ENCODE data around the gene BCKDHB.

DNA sequence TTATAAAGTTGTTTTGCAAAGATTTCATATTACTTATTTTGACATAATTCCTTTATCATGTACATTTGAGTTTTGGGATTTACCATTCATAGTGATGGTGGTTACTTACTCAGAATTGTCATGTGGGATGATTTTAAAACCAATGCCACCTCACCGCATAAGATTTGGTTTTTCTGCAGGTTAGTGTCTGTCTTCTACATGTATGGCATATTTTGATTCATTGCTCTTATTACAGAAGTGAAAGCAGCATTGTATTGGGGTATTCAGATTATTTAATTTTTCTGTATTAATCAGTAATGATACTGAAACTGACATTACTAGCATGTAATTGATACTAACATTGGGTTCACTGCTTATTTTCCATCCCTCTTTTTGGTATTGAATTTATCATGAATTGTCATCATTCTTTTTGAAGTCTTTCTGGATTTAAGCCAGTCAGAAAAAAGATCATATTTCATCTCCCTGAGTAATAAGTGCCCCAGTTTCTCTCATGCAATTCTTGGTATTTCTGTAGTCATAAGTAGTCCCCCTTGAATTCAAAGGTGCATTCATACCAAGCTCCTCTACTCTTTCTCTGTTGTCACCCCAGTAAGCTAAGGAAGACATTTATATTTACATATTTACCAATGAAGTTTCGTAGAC lies 176.6 kb downstream of the BCKDHB start:
- TF ChIP-seq MXI1 (IDR thresholded peaks at IDR 0.05; ENCODE audit: low read depth, low read length) = no peak
- TF ChIP-seq, protein P1, sequence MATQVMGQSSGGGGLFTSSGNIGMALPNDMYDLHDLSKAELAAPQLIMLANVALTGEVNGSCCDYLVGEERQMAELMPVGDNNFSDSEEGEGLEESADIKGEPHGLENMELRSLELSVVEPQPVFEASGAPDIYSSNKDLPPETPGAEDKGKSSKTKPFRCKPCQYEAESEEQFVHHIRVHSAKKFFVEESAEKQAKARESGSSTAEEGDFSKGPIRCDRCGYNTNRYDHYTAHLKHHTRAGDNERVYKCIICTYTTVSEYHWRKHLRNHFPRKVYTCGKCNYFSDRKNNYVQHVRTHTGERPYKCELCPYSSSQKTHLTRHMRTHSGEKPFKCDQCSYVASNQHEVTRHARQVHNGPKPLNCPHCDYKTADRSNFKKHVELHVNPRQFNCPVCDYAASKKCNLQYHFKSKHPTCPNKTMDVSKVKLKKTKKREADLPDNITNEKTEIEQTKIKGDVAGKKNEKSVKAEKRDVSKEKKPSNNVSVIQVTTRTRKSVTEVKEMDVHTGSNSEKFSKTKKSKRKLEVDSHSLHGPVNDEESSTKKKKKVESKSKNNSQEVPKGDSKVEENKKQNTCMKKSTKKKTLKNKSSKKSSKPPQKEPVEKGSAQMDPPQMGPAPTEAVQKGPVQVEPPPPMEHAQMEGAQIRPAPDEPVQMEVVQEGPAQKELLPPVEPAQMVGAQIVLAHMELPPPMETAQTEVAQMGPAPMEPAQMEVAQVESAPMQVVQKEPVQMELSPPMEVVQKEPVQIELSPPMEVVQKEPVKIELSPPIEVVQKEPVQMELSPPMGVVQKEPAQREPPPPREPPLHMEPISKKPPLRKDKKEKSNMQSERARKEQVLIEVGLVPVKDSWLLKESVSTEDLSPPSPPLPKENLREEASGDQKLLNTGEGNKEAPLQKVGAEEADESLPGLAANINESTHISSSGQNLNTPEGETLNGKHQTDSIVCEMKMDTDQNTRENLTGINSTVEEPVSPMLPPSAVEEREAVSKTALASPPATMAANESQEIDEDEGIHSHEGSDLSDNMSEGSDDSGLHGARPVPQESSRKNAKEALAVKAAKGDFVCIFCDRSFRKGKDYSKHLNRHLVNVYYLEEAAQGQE (IDR thresholded peaks at IDR 0.05; ENCODE audit: low read depth, low read length) = no peak
- TF ChIP-seq RAD21 (IDR thresholded peaks at IDR 0.05; ENCODE audit: low read length) = no peak
- TF ChIP-seq MEF2A (IDR thresholded peaks at IDR 0.05; ENCODE audit: borderline replicate concordance, low read depth) = no peak
- TF ChIP-seq, protein P2, sequence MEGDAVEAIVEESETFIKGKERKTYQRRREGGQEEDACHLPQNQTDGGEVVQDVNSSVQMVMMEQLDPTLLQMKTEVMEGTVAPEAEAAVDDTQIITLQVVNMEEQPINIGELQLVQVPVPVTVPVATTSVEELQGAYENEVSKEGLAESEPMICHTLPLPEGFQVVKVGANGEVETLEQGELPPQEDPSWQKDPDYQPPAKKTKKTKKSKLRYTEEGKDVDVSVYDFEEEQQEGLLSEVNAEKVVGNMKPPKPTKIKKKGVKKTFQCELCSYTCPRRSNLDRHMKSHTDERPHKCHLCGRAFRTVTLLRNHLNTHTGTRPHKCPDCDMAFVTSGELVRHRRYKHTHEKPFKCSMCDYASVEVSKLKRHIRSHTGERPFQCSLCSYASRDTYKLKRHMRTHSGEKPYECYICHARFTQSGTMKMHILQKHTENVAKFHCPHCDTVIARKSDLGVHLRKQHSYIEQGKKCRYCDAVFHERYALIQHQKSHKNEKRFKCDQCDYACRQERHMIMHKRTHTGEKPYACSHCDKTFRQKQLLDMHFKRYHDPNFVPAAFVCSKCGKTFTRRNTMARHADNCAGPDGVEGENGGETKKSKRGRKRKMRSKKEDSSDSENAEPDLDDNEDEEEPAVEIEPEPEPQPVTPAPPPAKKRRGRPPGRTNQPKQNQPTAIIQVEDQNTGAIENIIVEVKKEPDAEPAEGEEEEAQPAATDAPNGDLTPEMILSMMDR (IDR thresholded peaks at IDR 0.05) = no peak
- TF ChIP-seq POLR2AphosphoS5 (IDR thresholded peaks at IDR 0.05; ENCODE audit: low read depth, low read length) = no peak
- no peak for TF ChIP-seq GABPA (IDR thresholded peaks at IDR 0.05; ENCODE audit: low read depth)

Measured in SK-N-SH (cell line).